ENCODE data around the gene PDE4D.
"Not testable (repeated sequence)": the region's sequence is repeated elsewhere in the genome, so short reads cannot be mapped to it uniquely, and the experiment has no call there.

GRCh38 chr5:58953218-58953617 lies 940.3 kb downstream of the PDE4D start:
- TF ChIP-seq CTCF, EZH2phosphoT487 (IDR thresholded peaks at IDR 0.05; ENCODE audit: low read length): not testable (repeated sequence)

Data from MM.1S (cell line).